Fibroblast of the aortic adventitia (primary cell): Measurements from ENCODE around the gene NEU4. TPM values are rescaled to one million over a fixed set of nuclear protein-coding genes. Genes with fewer than 3 reads are reported as not detected.

Source experiments
- DNase-seq: peaks from one replicate; pipeline ENCODE4 v3.0.0-alpha.2; 2010; ENCODE audit warnings: low read depth
- H3K4me3 ChIP-seq: 2 replicates; pipeline ENCODE4 v1.5.1; 2011; ENCODE audit warnings: low read depth, mild to moderate bottlenecking, control low read depth, low read length, moderate library complexity
- total RNA-seq: library from RNA; depleted of rRNA; stranded (reverse); fragments of >200 nt; gene quantifications from 2 replicates; pipeline ENCODE4 v1.2.3, GENCODE V29; 2012; ENCODE audit warnings: low replicate concordance
- TF ChIP-seq, protein P1 (sequence below): IDR thresholded peaks from 2 replicates; pipeline ENCODE4 v1.5.1; 2011; ENCODE audit warnings: mild to moderate bottlenecking, low read length, control low read depth, inconsistent platforms; ENCODE audit not compliant: insufficient read depth

Gene NEU4
- total RNA-seq, 1 donor, result not detected

DNA sequence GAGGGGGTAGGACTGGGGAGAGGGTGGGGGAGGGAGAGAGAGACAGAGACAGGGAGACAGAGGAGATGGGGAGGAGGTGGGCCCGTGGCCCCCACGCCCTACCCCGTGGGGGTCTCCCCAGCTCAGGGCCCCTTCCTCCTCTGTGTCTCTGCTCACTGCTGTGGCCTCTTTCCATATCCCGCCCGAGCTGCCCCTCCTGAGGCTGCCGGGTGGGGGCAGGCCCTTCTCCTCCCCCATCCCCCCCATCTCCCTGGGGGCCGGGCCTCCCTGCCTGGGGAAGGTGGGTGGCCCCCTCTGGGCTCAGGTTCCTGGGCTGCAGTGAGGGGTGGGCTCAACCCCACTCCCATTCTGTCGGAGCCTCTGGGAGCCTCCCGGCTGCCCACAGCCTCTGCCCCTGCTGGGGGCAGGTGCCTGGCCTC is 50.0 kb downstream of the NEU4 start:
- TF ChIP-seq, protein P1, sequence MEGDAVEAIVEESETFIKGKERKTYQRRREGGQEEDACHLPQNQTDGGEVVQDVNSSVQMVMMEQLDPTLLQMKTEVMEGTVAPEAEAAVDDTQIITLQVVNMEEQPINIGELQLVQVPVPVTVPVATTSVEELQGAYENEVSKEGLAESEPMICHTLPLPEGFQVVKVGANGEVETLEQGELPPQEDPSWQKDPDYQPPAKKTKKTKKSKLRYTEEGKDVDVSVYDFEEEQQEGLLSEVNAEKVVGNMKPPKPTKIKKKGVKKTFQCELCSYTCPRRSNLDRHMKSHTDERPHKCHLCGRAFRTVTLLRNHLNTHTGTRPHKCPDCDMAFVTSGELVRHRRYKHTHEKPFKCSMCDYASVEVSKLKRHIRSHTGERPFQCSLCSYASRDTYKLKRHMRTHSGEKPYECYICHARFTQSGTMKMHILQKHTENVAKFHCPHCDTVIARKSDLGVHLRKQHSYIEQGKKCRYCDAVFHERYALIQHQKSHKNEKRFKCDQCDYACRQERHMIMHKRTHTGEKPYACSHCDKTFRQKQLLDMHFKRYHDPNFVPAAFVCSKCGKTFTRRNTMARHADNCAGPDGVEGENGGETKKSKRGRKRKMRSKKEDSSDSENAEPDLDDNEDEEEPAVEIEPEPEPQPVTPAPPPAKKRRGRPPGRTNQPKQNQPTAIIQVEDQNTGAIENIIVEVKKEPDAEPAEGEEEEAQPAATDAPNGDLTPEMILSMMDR, result no peak
- DNase-seq, result no peak
- H3K4me3 ChIP-seq, result no peak overlapping the region

DNA sequence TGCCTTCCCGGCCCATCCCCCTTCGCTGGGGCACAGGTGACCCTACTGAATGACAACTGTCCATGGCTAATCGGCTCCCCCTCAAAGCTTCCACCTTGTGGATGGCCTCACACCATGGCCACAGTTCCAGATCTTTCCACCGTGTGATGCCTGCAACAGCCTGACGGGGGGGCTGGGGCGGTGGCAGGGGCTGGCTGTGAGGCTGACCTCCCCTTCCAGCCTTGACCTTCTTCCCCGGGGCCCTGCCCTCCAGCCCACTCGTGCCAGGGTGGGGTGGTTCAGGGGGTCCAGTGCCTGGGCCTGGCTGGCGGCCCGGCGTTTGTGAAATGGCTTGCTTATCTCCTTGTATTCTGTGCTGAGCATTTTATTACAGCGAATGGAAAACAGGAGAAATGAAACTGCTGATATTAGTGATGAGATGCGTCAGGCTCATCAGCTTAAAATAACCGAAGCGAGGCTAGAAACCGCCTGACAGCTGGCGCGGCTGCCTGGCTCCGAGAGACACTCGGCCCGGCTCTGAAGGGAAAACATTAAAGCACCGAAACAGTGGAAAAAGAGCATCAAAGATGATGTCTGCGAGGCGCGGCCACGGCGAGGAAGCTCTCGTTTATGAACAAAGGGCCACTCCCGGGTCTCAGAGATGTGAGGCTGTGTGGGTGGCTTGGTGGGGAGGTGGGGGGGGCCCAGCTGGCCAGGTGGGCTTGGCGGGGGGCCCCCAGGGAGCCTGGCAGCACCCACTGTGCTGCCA is 50.6 kb downstream of the NEU4 start:
- peak; percentile 48 for DNase-seq
- H3K4me3 ChIP-seq, result peak overlapping the region; percentile 22
- TF ChIP-seq, protein P1, result no peak

DNA sequence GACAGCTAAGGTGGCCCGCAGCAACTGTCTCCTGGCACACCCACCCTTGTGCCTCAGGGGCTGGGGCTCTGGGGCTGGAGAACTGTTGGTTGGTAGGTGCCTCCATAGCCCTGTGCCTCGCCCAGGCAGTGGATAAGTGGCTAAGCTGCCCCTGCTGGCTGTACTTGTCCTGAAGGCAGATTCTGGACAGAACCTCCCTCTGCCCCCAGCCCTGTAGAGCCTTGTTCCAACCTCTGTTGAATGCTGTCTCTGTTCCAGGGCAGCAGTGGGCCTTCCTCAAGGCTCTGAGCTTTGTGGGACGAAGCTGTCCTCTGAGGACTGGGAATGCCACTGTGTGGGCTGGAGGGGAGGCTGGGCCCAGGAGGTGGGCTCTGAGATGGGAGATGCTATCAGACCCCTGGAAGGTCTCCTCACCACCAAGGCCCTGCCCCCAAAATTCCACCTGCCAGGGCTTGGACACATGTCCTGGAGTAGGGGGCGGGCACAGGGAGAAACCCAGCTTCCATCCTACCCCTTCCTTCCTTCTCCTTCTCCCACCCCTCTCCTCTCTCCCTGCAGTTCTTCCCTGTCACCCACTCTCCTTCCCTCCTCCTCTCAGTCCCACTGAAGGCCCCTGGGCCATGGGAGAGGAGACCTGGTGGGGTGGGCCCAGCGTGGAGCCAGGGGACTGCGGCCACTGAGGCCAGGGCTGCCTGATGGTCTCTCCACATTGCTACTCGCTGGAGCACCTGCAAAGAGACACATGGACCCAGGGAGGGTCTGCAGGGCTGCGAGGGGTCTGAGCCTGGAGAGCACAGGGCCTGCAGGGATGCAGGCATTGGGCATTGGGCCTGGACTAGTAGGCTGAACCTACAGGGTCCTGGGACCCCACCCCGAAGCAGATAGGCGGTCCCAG is 51.4 kb downstream of the NEU4 start:
- TF ChIP-seq, protein P1, result peak; percentile 19
- no peak overlapping the region for H3K4me3 ChIP-seq
- no peak for DNase-seq

DNA sequence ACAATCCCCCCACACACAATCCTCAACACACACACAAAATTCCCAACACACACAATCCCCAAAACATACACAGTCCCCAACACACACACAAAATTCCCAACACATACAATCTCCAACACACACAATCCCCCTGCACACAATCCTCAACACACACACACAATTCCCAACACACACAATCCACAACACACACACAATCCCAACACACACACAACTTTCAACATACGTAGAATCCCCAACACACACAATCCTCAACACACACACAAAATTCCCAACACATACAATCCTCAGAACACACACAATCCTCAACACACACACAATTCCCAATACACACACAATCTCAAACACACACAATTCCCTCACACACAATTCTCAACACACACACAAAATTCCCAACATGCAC is 52.3 kb downstream of the NEU4 start:
- no peak overlapping the region for H3K4me3 ChIP-seq
- TF ChIP-seq, protein P1, result no peak
- DNase-seq, result no peak

DNA sequence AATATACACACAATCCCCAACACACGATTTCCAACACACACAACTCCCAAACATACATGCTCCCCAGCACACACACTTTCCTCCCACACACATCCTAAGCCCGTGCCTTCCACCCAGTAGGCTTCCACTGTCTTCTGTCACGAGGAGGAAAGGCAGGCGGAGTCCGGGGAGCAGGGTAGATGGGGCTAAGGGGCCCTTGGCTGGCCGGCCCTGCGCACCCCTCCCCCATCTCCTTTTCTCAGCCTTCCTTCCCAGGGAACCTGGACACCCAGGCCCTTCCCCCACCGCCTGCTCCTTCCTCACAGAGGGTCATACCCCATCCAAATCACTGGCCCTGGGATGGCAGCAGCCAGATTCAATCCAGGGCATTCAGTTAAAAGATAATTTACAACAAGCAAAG is 53.1 kb downstream of the NEU4 start:
- no peak overlapping the region for H3K4me3 ChIP-seq
- DNase-seq, result no peak
- TF ChIP-seq, protein P1, result no peak

GRCh38 chr2:241862775-241863535 is 54.0 kb downstream of the NEU4 start:
- DNase-seq, result no peak
- H3K4me3 ChIP-seq, result no peak overlapping the region
- TF ChIP-seq, protein P1, result no peak
